PC-3 (cell line): Measurements from ENCODE around the gene ACTG2. TPM values are rescaled to one million over a fixed set of nuclear protein-coding genes. Genes with fewer than 3 reads are reported as not detected.

Experiments
- ATAC-seq: fragments of 200-7000 bp; cut with Tn5 transposase; 2 replicates; pipeline ENCODE4 v1.9.1; 2020; ENCODE audit warnings: mild to moderate bottlenecking, moderate library complexity
- BruUV-seq: library from RNA; stranded (reverse); fragments of 400-500 nt; replicated peaks from 2 replicates; lab custom pipeline; 2021; lab: Mats Ljungman, UMichigan
- CTCF ChIA-PET: fragments of 300-600 bp; sonication (Branson Sonifier 250); formaldehyde crosslinking; loops from one replicate; lab custom pipeline; 2022; ENCODE audit warnings: antibody characterized with exemption; lab: Charles Lee
- POLR2A ChIA-PET: fragments of 300-600 bp; sonication (Branson Sonifier 250); formaldehyde crosslinking; loops from one replicate; lab custom pipeline; 2022; ENCODE audit warnings: antibody characterized with exemption; ENCODE audit not compliant: unreplicated experiment; lab: Charles Lee
- DNase-seq: peaks from one replicate; pipeline ENCODE4 v3.0.0-alpha.2; 2015
- H2AFZ ChIP-seq: fragments of 300-600 bp; sonication (generic); 2 replicates; pipeline ENCODE4 v1.6.0; 2016; ENCODE audit warnings: antibody characterized with exemption, low read length
- H3F3A ChIP-seq: fragments of 300-600 bp; sonication (generic); one replicate; pipeline ENCODE4 v1.6.0; 2017; ENCODE audit warnings: antibody characterized with exemption, low read length, control low read depth, mild to moderate bottlenecking; ENCODE audit not compliant: unreplicated experiment
- H3K27ac ChIP-seq: fragments of 300-600 bp; sonication (generic); 2 replicates; pipeline ENCODE4 v1.5.1; 2016; ENCODE audit warnings: mild to moderate bottlenecking, low read length
- H3K27me3 ChIP-seq: fragments of 300-600 bp; sonication (generic); 2 replicates; pipeline ENCODE4 v1.6.1; 2016; ENCODE audit warnings: low read length, mixed read lengths
- H3K36me3 ChIP-seq: fragments of 300-600 bp; sonication (generic); 2 replicates; pipeline ENCODE4 v1.6.1; 2016; ENCODE audit warnings: low read depth, mixed run types, low read length, mixed read lengths
- H3K4me1 ChIP-seq: fragments of 300-600 bp; sonication (generic); 2 replicates; pipeline ENCODE4 v1.5.1; 2016; ENCODE audit warnings: low read length; ENCODE audit not compliant: insufficient read depth
- H3K4me2 ChIP-seq: fragments of 300-600 bp; sonication (generic); 2 replicates; pipeline ENCODE4 v1.6.0; 2016; ENCODE audit warnings: low read length
- H3K4me3 ChIP-seq: fragments of 300-600 bp; sonication (generic); 2 replicates; pipeline ENCODE4 v1.5.1; 2016; ENCODE audit warnings: mild to moderate bottlenecking, low read length, mixed read lengths
- H3K79me2 ChIP-seq: fragments of 300-600 bp; sonication (generic); 2 replicates; pipeline ENCODE4 v1.6.1; 2017; ENCODE audit warnings: low read length, mixed read lengths
- H3K9ac ChIP-seq: fragments of 300-600 bp; sonication (generic); 2 replicates; pipeline ENCODE4 v1.6.0; 2016; ENCODE audit warnings: mild to moderate bottlenecking, low read length
- H3K9me2 ChIP-seq: fragments of 300-600 bp; sonication (generic); replicated peaks from 2 replicates; pipeline ENCODE4 v1.6.1; 2016; ENCODE audit warnings: mixed run types, low read length, mixed read lengths
- H3K9me3 ChIP-seq: fragments of 300-600 bp; sonication (generic); 2 replicates; pipeline ENCODE4 v1.6.1; 2016; ENCODE audit warnings: low read length, mixed read lengths
- H4K20me1 ChIP-seq: fragments of 300-600 bp; sonication (generic); 2 replicates; pipeline ENCODE4 v1.6.1; 2016; ENCODE audit warnings: low read length, mixed read lengths
- CTCF ChIP-seq: fragments of 300-600 bp; sonication (generic); conservative IDR thresholded peaks from 2 replicates; pipeline ENCODE4 v1.5.1; 2017; ENCODE audit warnings: antibody characterized with exemption, low read depth, mild to moderate bottlenecking, low read length
- EZH2 ChIP-seq: fragments of 300-600 bp; sonication (generic); IDR thresholded peaks from one replicate; pipeline ENCODE4 v1.6.1; 2017; ENCODE audit warnings: antibody characterized with exemption, mild to moderate bottlenecking, low read length; ENCODE audit not compliant: unreplicated experiment
- EZH2phosphoT487 ChIP-seq: fragments of 300-600 bp; sonication (generic); IDR thresholded peaks from 2 replicates; pipeline ENCODE4 v1.6.1; 2018; ENCODE audit warnings: mild to moderate bottlenecking, antibody characterized with exemption, low read length, borderline replicate concordance
- intact Hi-C: fragments of 100-400 bp; cut with micrococcal nuclease; formaldehyde crosslinking; loops from 2 replicates; pipeline ENCODE4 v1.9.0; 2023
- total RNA-seq: library from RNA; depleted of rRNA; stranded (reverse); fragments of >200 nt; gene quantifications from 2 replicates; pipeline ENCODE4 v1.2.3, GENCODE V29; 2014; rRNA removed

ACTG2 gene
- total RNA-seq, 1 experiment from 2014 or later, result 3.8 TPM

GRCh38 chr2:73968357-73968937, 75.6 kb downstream of the ACTG2 start:
- no peaks in the 10 kb centered on the region for H3K9me2 ChIP-seq
- H3K27me3 ChIP-seq, result no peaks in the 10 kb centered on the region
- ATAC-seq (no peak), DNase-seq (no peak)
- no peaks in the 10 kb centered on the region for H4K20me1 ChIP-seq
- H3K9me3 ChIP-seq, result no peaks in the 10 kb centered on the region
- no peak overlapping the region for H3K4me2 ChIP-seq
- H3K36me3 ChIP-seq, result no peaks in the 10 kb centered on the region
- no peak overlapping the region for H3K4me3 ChIP-seq
- POLR2A ChIA-PET, result no interaction called here
- TF ChIP-seq EZH2, result no peak
- TF ChIP-seq CTCF, result no peak
- no peak for TF ChIP-seq EZH2phosphoT487
- CTCF ChIA-PET, result no interaction called here
- H3K79me2 ChIP-seq, result no peaks in the 10 kb centered on the region
- intact Hi-C loops, result no loop called here
- no peak overlapping the region for H3K27ac ChIP-seq
- no TSS peak for BruUV-seq
- no peak overlapping the region for H3K9ac ChIP-seq
- no peaks in the 10 kb centered on the region for H3K4me1 ChIP-seq
- H3F3A ChIP-seq, result no peaks in the 10 kb centered on the region
- H2AFZ ChIP-seq, result no peak overlapping the region

GRCh38 chr2:73969356-73969755, 76.5 kb downstream of the ACTG2 start:
- Histone ChIP-seq H3K9me2 (no peaks in the 10 kb centered on the region), H3F3A (no peaks in the 10 kb centered on the region), H3K27me3 (no peaks in the 10 kb centered on the region), H3K9ac (no peak overlapping the region), H3K79me2 (no peaks in the 10 kb centered on the region), H4K20me1 (no peaks in the 10 kb centered on the region), H3K4me3 (no peak overlapping the region), H3K27ac (no peak overlapping the region), H2AFZ (no peak overlapping the region), H3K4me1 (no peaks in the 10 kb centered on the region), H3K9me3 (no peaks in the 10 kb centered on the region), H3K4me2 (no peak overlapping the region), H3K36me3 (no peaks in the 10 kb centered on the region)
- POLR2A ChIA-PET, result no interaction called here
- TF ChIP-seq CTCF (no peak), EZH2 (no peak), EZH2phosphoT487 (no peak)
- intact Hi-C loops, result no loop called here
- BruUV-seq, result no TSS peak
- no peak for DNase-seq
- CTCF ChIA-PET, result no interaction called here
- no peak for ATAC-seq

Other genes with a start within 250 kb of the ACTG2 start
- gene TPRKB, start 155.7 kb upstream of the ACTG2 start, total RNA-seq, result 42.2 and 51.4 TPM in 2 replicates
- gene DUSP11, start 112.9 kb upstream of the ACTG2 start, total RNA-seq, result 17.5 and 30.4 TPM in 2 replicates
- gene C2orf78, start 108.8 kb upstream of the ACTG2 start, total RNA-seq, result not detected in 2 replicates
- gene STAMBP, start 64.0 kb upstream of the ACTG2 start, total RNA-seq, result 23.8 and 32.2 TPM in 2 replicates
- gene DGUOK, start 33.9 kb downstream of the ACTG2 start, total RNA-seq, result 42.2 and 61.3 TPM in 2 replicates
- gene TET3, start 91.9 kb downstream of the ACTG2 start, total RNA-seq, result 6.1 and 10.1 TPM in 2 replicates